GM21423 (cell line): ENCODE measurements around the gene SCYGR4.

ENCODE experiments used
- ATAC-seq: cut with Tn5 transposase; IDR thresholded peaks from one replicate; pipeline ENCODE4 v1.9.1; 2021; ENCODE audit warnings: mild to moderate bottlenecking, moderate library complexity; ENCODE audit not compliant: unreplicated experiment

The SCYGR4 gene

DNA sequence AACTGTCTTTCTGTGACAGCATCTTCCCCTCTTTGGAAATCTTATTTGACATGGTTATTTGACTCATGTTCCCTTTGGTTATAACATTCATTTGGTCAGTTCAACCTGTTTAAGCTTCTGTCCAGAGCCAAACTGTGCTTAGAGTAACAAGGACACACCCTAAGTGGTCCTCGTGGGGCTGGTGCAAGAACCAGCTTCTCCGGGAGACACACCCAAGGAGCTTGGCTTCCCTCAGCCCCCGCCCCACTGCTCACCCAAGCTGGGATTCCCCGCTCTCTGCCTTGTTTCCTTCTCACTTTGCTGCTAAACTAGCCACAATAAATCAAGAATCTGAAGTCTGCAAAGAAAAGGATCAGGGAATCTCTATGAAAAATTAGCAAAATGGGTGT lies 4.0 kb upstream of the SCYGR4 start:
- ATAC-seq = no peak

DNA sequence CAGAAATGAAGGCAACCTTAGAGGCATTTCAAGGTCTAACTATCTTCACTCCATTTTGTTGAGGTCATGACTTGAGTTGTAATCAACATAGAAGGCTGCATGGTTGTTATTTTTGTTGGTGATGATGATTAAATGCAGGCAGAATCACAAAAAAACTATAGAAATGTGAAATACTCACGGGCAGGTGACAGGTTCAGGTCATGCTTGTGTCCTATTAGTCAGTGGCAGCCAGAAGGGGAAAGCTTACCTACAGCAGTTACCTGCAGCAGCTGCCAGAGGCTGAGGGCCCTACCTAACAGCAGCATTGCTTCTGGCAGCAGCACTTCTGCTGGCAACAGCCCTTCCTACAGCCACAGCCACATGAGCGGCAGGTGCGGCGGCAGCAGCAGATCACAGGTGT lies 3.1 kb upstream of the SCYGR4 start:
- ATAC-seq = no peak

DNA sequence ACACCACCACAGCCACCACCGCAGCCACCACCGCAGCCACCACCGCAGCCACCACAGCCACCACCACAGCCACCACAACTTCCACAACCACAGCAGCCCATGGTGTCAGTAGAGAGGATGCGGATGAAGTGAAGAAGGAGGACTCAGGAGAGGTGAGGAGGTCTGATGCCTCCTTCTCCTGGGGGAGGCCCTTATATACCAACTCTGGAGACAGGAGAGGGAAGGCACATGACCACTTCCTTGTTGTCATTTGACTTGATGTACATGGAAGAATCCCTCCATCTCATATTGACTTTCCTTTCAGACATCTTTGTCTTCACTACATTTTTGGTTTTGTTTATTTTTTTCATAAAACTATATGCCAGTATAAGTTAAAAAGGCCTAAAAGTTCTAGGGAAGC lies 2.6 kb upstream of the SCYGR4 start, which contains the start of gene SCYGR3:
SCYGR3 (minus strand) TSS at position 101 of the 400 bp plus-strand sequence; CDS start at position 101, 0 bp downstream.
- no peak for ATAC-seq

DNA sequence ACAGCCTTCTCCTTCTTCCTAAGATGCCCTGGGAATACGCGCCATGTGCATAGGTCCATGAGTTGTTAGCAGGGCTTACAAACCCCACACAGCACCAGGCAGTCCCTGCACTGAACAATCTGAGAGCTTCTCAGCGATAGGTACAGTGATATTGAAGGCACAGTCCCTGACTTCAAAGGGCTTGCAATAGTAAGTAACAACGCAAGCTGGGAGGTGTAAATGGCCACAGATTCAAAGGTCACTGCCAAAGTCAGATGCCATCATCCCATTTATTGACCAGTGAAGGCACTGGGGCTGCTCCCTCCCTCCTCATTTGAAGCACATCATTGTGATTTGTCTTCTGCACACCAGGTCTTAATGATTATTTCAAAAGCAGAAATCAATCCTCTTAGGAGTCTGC lies 2.1 kb upstream of the SCYGR4 start:
- ATAC-seq = no peak

DNA sequence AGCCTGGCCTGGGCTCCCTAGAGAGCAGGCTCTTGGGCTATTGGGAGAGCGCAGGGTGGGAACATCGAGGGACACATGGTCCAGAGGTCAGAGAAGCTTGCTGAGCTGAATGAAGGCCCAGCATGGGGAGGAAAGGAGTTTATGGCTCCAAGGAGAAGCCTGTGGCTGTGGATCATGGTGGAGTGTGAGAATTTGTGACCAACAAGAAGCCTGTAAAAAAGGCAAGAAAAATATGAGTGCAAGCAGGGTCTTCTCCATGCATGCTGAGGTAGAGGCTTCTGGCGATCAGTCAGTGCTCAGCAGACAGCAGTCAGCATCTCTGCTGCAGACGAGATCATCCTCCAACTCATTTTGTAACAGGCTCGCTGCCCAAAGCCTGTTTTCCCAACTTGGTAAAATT lies 1.4 kb upstream of the SCYGR4 start:
- no peak for ATAC-seq

DNA sequence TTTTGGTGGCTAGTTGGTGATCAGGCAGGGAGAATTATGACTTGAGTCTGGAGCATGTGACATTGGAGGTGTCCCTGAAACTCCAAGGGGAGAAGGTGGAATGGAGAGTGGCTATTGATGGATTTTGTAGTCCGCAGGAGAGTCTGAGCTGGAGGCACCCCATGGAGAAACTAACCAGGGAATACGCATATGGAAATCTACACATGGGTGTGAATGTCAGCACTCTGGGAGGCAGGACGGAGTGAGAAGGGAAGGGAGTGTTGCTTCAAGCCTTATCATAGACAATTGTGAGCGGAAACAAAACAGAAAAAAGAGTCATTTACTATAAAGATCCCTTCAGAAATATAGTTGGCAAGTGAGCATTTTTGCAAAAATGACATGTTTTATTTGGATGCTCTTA lies 667 bp upstream of the SCYGR4 start:
- ATAC-seq = no peak

DNA sequence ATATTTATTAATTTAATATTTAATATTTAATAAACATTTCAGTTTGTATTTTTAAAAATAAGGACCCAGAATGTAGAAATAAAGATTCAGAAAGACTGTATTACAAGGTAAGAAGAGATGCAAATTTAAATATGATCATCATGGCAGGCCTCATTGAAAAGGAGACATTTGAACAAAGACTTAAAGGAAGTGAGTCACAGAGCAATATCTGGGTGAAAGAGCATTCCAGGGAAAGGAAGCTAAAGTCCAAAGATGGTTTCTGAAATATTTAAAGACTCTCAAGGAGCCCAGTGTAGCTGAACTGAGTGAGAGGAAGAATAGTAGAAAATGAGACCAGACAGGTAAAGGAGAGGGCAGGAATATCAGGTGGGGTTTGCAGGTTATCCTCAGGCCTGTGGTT lies 5.9 kb downstream of the SCYGR4 start:
- ATAC-seq = no peak

DNA sequence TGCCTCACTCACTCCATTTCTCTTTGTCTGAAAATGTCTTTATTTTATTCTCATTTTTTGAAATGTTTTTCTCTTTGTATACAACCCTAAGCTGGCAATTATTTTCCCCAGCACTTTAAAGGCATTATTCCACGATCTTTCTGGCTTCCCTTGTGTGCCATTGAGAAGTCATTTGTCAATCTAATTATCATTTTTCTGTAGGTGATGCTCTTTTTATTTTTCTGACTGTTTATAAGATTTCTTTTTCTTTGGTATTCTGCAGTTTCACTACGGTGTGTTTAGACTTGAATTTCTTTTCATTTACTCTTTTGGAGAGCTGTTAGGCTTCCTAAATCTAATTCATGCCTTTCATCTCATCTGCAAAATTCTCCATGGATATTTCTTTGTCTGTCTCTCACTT lies 8.1 kb downstream of the SCYGR4 start:
- ATAC-seq = no peak

DNA sequence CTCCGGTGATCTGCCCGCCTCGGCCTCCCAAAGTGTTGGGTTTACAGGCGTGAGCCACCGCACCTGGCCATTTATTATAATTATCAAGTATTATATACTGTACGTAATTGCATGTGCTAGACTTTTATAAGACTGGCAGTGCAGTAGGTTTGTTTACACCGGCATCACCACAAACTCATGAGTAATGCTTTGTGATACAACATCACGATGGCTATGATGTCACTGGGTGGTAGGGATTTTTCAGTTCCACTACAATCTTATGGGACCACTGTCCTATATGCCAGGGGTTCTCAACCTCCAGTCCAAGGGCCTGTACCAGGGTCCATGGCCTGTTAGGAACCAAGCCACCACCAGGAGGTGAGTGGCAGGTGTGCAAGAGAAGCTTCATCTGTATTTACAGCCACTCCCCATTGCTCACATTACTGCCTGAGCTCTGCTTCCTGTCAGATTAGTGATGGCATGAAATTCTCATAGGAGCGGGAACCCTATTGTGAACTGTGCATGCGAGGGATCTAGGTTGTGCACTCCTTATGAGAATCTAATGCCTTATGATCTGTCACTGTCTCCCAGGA lies 9.4 kb downstream of the SCYGR4 start:
- no peak for ATAC-seq

DNA sequence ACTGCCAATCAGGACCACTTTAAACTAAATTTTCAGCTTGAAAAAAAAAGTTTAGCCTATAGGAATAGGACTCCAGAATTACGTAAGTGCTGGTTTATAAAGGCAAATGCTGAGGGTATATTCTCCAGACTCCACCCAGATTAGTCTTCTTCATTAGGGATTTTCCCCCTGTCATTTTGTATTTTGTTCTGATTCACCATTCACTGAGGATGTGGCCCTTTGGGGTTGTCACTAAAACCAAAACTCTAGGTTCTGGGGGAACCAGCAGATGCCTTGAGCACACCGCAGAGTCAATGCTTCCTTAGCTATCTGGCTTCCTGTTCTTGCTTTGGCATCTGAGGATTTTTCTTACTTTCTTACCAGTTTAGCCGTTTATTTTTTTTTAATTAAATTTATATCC lies 10.5 kb downstream of the SCYGR4 start:
- peak; percentile 69 for ATAC-seq

DNA sequence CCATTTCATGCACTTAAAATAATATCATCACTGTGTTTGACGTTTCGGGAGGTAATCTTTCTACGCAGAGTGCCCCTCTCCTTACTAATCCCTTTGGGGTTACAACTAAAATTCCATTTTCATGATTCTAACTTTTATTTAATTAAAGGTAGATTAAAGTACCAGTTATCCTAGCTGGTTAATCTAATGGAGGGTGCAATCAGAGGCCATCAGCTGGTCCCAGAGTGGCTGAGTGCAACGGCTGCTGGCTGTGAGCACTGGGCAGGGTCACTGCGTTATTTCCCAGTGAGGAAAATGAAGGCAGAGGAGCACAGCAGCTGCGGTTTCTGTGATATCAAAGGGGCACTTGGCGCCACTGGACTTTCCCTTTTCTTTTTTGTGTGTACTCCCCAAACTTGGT lies 12.1 kb downstream of the SCYGR4 start:
- no peak for ATAC-seq

DNA sequence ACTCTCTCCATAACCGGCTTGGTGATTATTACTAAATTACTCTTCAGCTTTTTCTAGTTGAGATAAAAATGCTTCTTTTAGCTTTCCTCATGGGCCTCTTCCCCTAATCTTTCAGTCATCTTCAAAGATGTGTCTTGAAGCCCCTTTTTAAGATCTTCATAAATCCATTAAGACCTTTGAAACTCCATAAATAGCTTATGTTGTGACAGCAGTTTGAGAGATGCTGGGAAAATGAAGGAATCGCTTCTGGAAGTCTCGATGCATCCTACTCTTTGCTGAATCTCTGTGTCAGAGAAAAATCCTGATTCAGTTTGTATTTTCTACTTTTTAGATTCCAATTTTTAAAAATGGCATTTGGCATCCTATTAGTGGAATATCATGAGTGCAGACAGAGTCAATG lies 13.0 kb downstream of the SCYGR4 start:
- ATAC-seq = no peak

DNA sequence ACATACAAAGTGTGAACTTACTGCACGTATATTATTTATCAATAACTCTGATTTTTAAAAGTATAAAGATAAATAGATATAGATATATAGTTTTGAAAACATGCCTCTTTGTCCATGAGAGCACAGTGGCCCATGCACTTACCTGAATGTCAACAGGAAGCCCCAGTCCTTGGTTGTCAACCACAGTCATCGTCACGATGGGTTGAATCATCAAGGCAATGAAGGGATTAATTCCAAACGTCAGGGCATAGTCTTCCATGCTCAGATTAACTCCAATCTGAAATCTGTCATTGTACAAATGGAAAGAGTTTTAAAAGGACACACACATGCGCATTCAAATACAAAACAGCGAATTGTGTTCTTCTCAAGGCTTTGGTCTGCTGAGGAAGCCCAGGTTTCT lies 15.5 kb downstream of the SCYGR4 start:
- ATAC-seq = no peak

DNA sequence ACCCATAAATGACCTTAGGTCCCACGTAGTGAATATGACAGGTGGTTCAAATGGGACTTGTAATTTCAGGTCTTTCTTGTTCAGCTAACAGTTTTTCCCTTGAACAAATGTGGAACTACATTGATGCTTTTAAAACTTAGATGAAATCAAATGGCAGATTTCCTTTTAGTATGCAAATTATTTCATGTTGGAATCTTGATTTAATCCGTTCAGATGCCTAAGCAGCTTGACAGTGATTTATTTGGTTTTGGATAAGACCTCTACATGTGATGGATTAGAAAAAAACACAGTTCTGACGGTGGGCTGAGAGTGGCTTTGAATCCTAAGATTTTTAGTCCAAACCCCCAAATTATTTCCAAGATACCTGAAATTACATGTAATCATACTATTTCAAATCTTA lies 16.9 kb downstream of the SCYGR4 start:
- ATAC-seq = no peak

DNA sequence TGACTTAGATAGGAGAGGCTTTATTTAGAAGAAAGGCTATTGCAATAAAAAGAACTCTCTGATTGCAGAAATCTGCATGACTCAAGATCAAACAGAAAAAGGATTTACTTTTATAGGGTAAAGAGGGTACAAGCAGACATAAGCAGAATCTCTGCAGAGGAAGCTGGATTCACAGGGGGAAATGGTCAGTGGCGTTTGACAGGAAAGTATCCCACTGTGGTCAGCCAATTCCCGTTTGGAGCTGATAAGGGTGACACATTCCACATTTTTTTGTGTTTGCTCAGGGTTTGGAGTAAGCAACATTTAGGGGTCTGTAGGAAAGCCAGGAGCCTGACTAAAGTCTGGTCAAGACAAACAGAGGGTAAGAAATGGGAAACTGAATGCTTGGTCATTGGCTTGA lies 25.4 kb downstream of the SCYGR4 start:
- no peak for ATAC-seq

DNA sequence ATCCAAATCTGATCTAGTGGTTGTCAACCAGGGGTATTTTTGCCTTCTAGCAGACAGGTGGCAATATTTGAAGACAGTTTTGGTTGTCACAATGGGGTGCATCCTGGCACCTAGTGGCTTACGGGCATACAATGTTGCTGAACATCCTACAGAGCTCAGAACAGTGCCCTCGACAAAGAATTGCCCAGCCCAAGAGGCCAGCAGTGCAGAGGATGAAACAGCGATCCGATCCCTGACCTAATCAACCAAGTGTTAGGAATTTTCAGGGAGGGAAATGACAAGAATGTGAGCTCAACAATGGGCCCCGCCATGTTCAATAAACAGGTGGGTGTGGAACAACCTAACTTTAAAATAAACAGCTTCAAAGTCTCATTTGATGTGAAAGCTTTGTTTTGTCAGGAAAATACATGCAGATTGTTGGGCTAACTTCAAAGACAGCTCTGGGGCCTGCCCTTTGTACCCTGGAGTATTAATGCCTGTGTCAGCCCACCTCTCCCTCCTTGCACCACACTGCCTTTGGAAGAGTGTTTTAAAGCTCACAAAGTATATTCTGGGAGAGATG lies 26.8 kb downstream of the SCYGR4 start:
- no peak for ATAC-seq

DNA sequence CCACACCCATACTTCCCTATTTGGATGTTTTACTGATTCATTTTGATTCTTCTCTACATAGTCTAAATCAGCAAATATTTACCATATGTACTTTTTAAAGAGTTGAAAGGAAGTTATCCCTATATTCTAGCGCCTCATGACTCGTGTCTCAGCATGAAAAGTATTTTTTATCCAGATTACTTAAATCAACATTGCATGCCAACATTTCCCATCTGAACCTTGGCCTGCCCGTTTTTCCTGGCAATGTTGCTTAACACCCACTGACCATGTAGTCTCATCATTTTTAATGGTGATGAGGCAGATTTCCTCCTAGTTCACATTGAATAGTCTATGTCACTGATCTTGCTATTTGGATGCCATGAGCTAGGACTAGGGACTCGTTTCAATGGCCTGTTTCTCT lies 36.1 kb downstream of the SCYGR4 start:
- ATAC-seq = no peak

DNA sequence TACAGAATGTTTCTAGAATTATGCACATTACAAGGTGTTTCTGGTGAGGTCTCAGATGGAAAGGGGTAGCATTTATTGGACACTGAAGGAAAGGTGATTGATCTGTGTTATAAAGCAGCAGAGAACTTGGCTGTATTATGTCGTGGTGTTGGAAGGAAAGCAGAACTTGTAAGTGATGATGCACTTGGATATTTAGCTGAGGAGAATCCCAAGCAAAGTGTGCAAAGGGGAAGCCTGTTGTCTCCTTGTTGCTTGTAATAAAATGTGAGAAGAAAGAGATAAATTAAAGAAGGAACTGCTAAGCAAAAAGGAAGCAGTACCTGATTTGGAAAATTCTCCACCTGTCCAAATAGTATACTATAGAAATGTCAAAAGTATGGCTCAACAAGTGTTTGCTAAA lies 37.1 kb downstream of the SCYGR4 start:
- no peak for ATAC-seq

DNA sequence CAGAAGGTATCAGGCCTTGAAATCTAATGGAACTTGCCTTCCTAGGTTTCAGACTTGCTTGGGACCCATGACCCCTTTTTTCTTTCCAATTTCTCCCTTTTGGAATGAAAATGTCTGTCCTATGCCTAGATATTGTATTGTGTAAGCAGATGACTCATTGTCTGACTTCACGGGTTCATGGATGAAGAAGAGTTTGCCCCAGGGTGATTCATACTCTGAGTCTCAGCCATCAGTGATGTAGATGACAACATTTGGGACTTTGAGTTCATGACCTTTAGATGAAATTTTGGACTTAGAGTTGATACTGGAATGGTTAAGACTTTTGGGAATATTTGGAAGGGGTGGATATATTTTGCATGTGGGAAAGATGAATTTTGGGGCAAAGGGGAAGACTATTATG lies 38.2 kb downstream of the SCYGR4 start:
- ATAC-seq = no peak

DNA sequence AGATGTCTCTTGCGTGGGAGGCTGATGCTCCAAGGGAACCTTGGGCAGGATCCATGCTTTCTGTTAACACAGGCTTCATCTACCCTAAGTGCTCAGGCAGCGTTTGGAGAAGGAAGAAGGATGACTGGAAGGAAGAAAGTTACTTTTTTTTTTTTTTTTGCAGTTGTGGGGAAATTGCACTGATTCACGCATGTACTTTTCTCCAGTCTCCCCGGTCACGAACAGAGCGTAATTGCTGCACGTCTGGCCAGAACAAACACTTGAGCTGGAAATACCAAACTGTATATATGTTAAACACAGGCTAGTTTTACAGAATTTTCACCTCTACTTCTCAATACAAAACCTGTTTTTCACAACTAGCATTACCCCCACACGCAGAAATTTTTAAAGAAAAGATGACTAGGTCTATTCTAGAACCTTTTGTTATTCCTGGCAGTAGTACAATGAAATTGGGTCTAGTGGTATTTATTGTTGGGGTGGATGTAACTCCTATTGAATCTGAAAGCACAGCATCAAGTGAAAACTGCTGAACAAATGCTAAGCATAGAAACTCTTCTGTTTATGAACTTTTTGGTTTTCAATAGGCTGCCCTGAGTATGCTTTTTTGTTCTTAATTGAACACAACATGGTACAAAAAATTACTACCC lies 40.0 kb downstream of the SCYGR4 start:
- no peak for ATAC-seq

DNA sequence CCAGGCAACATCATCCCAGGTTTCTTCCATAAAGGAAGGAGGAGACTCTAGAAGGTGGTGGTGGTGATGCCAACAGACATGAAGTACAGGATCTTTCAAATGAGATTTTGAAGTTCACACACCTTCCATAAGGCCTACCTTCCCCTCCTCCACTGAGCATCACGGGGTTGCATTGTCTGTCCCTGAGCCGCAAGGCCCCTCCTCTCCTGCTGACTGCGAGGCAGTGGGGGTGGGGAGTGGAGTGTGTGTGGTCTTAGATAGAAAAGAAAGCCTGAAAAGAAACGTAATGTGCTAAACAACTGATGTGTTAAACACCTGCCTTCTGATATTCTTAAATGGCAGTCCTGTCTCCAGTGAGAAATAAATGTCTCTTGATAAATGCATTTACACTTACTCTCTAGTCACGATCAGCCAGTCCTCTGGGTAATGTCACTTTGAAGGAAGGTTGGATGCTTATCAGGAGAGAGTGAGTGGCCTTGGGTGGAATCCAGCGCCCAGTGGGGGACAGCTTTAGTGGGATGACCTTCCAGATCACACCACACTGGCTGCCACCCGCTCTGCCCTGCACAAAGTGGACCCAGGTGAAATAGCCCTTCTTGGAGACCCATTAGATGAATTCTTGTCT lies 43.8 kb downstream of the SCYGR4 start:
- no peak for ATAC-seq

DNA sequence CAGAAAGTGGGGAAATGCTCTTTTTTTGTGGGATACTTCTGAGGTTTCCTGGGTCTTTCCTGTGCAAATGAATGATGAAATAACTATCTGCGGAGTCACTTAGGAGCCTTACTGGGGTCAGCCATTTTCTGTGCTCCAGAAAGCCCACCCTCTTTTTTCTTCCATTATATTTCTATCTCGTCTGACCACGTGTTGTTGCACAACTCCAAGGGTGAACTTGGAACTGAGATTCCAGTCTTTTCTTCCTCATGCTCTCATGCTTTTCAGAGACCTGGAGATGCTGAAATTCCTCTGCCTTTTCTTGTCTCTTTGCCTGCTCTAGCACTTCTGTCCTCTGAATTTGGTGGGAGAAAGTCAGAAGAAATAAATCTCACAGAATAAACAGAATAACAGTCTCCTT lies 44.5 kb downstream of the SCYGR4 start:
- no peak for ATAC-seq
